Activated CD8-positive, alpha-beta T cell treated with anti-CD3 and anti-CD28 coated beads for 36 hours (primary cell): ENCODE results near the gene EEF1E1. TPM values are rescaled to one million over a fixed set of nuclear protein-coding genes. Genes with fewer than 3 reads are reported as not detected.
A peak's percentile ranks its signal among the peaks of the same experiment; 100 is the strongest.

Source experiments
- ATAC-seq: fragments of 200-7000 bp; cut with Tn5 transposase; one replicate; pipeline ENCODE4 v1.10.0; 2021; ENCODE audit warnings: mild to moderate bottlenecking, moderate library complexity
- CTCF ChIA-PET: fragments of 350-600 bp; sonication (Branson Sonifier 250); formaldehyde crosslinking; loops from one replicate; lab custom pipeline; 2021; ENCODE audit warnings: antibody characterized with exemption; lab: Charles Lee
- POLR2A ChIA-PET: fragments of 350-600 bp; sonication (Branson Sonifier 250); formaldehyde crosslinking; loops from one replicate; lab custom pipeline; 2021; ENCODE audit warnings: antibody characterized with exemption; lab: Charles Lee
- DNase-seq: peaks from one replicate; pipeline ENCODE4 v3.0.0-alpha.2; 2020
- H3K27ac Mint-ChIP-seq: one replicate; pipeline ENCODE4 v1.8.0; 2021; ENCODE audit warnings: mild to moderate bottlenecking, mixed read lengths
- H3K27me3 Mint-ChIP-seq: one replicate; pipeline ENCODE4 v1.8.0; 2021; ENCODE audit warnings: mixed read lengths
- H3K36me3 Mint-ChIP-seq: one replicate; pipeline ENCODE4 v1.8.0; 2021; ENCODE audit warnings: low read depth, mixed read lengths
- H3K4me1 Mint-ChIP-seq: one replicate; pipeline ENCODE4 v1.8.0; 2021; ENCODE audit warnings: low read depth, mixed read lengths
- H3K4me3 Mint-ChIP-seq: one replicate; pipeline ENCODE4 v1.8.0; 2021; ENCODE audit warnings: mild to moderate bottlenecking, moderate library complexity, mixed read lengths
- H3K9me3 Mint-ChIP-seq: one replicate; pipeline ENCODE4 v1.8.0; 2021; ENCODE audit warnings: mixed read lengths
- CTCF ChIP-seq: fragments of 200-600 bp; IDR thresholded peaks from one replicate; pipeline ENCODE4 v1.8.0; 2022; ENCODE audit warnings: antibody characterized with exemption, mild to moderate bottlenecking
- intact Hi-C: fragments of 100-400 bp; cut with micrococcal nuclease; formaldehyde crosslinking; loops from one replicate; pipeline ENCODE4 v1.10.0; 2022
- total RNA-seq, 2 experiments: library from RNA; stranded (reverse); gene quantifications; one replicate each; pipeline ENCODE4 v1.2.3, GENCODE V29; 2021

The EEF1E1 gene
- total RNA-seq, 2 experiments from 2014 or later: 73.7 to 76.8 TPM

GRCh38 chr6:8100159-8100854 is 2.0 kb downstream of the EEF1E1 start:
- ATAC-seq (no peak), DNase-seq (no peak)
- peaks cover 7% of the 10 kb centered on the region for H3K27me3 Mint-ChIP-seq
- peak overlapping the region; percentile 62 for H3K27ac Mint-ChIP-seq
- H3K4me1 Mint-ChIP-seq: peaks cover 35% of the 10 kb centered on the region
- no peaks in the 10 kb centered on the region for H3K9me3 Mint-ChIP-seq
- H3K4me3 Mint-ChIP-seq: peak overlapping the region; percentile 65
- H3K36me3 Mint-ChIP-seq: peaks cover 38% of the 10 kb centered on the region
- CTCF ChIA-PET: interaction anchor here (0.7 to 1.2 kb wide), 2 partner anchors 41 to 119 kb away, joined by 3 read pairs; no protein-coding TSS in a partner anchor
- POLR2A ChIA-PET: interaction anchor here (0.9 to 1.0 kb wide), 2 partner anchors 13 to 35 kb away, joined by 3 read pairs; no protein-coding TSS in a partner anchor
- TF ChIP-seq CTCF: no peak
- intact Hi-C loops: loop anchor here (5.0 to 10.0 kb wide), 2 partner anchors 38 to 334 kb away; partner anchors contain the start of genes BLOC1S5 and SLC35B3

- POLR2A ChIA-PET: no interaction called here
- no peak overlapping the region for H3K27ac Mint-ChIP-seq
- intact Hi-C loops: no loop called here
- CTCF ChIA-PET: no interaction called here
- no peak for ATAC-seq
- peaks cover 79% of the 10 kb centered on the region for H3K36me3 Mint-ChIP-seq
- no peak for TF ChIP-seq CTCF
- no peak for DNase-seq
- H3K4me3 Mint-ChIP-seq: no peak overlapping the region
- no peaks in the 10 kb centered on the region for H3K27me3 Mint-ChIP-seq
- peaks cover 5% of the 10 kb centered on the region for H3K9me3 Mint-ChIP-seq
- H3K4me1 Mint-ChIP-seq: peaks cover 15% of the 10 kb centered on the region
Measured at GRCh38 chr6:8090650-8091049, 11.7 kb downstream of the EEF1E1 start.

GRCh38 chr6:8088886-8089285 is 13.5 kb downstream of the EEF1E1 start:
- Mint-ChIP-seq H3K4me3 (no peak overlapping the region), H3K9me3 (peaks cover 5% of the 10 kb centered on the region), H3K36me3 (peaks cover 70% of the 10 kb centered on the region), H3K27ac (no peak overlapping the region), H3K27me3 (no peaks in the 10 kb centered on the region), H3K4me1 (peaks cover 17% of the 10 kb centered on the region)
- DNase-seq (no peak), ATAC-seq (no peak)
- intact Hi-C loops: no loop called here
- POLR2A ChIA-PET: interaction anchor here (0.9 kb wide), 1 partner anchor 11 kb away, joined by 3 read pairs; no protein-coding TSS in a partner anchor
- TF ChIP-seq CTCF: no peak
- CTCF ChIA-PET: interaction anchor here (0.8 kb wide), 1 partner anchor 29 kb away, joined by 3 read pairs; no protein-coding TSS in a partner anchor

GRCh38 chr6:8087870-8088754 is 14.2 kb downstream of the EEF1E1 start:
- peaks cover 24% of the 10 kb centered on the region for H3K4me1 Mint-ChIP-seq
- TF ChIP-seq CTCF: no peak
- CTCF ChIA-PET: no interaction called here
- DNase-seq: no peak
- H3K27me3 Mint-ChIP-seq: no peaks in the 10 kb centered on the region
- H3K27ac Mint-ChIP-seq: no peak overlapping the region
- H3K4me3 Mint-ChIP-seq: no peak overlapping the region
- POLR2A ChIA-PET: interaction anchor here (0.8 to 1.1 kb wide), 3 partner anchors 10 to 22 kb away, joined by 3 read pairs; no protein-coding TSS in a partner anchor
- H3K9me3 Mint-ChIP-seq: peaks cover 5% of the 10 kb centered on the region
- intact Hi-C loops: no loop called here
- H3K36me3 Mint-ChIP-seq: peaks cover 74% of the 10 kb centered on the region
- no peak for ATAC-seq
